Measurements from ENCODE around the gene WASL.

- TF ChIP-seq BHLHE40 (IDR thresholded peaks at IDR 0.05; ENCODE audit: borderline replicate concordance in 1 of 2, low read depth in 2 of 2, low read length in 1 of 2) (no peak), MEF2A (IDR thresholded peaks at IDR 0.05; ENCODE audit: insufficient read depth, low read depth, low read length) (no peak), EGR1 (IDR thresholded peaks at IDR 0.05; ENCODE audit: borderline replicate concordance in 1 of 2, low read depth in 2 of 2, low read length in 2 of 2) (no peak), EZH2 (IDR thresholded peaks at IDR 0.05; ENCODE audit: borderline replicate concordance, control insufficient read depth, low read depth, low read length) (no peak)
Observed at GRCh38 chr7:123723913-123724312, 24.9 kb downstream of the WASL start.
